GM20000 (cell line): ENCODE measurements around the gene TP53AIP1.
"Not testable (repeated sequence)": the region's sequence is repeated elsewhere in the genome, so short reads cannot be mapped to it uniquely, and the experiment has no call there.

ENCODE experiments used
- DNase-seq: peaks from one replicate; pipeline ENCODE4 v3.0.0; 2012; ENCODE audit warnings: low spot score
- CTCF ChIP-seq: IDR thresholded peaks from 2 replicates; pipeline ENCODE4 v1.5.1; 2012; ENCODE audit warnings: mild to moderate bottlenecking, control low read depth; ENCODE audit errors: extremely low read depth, missing control alignments

TP53AIP1 gene

DNA sequence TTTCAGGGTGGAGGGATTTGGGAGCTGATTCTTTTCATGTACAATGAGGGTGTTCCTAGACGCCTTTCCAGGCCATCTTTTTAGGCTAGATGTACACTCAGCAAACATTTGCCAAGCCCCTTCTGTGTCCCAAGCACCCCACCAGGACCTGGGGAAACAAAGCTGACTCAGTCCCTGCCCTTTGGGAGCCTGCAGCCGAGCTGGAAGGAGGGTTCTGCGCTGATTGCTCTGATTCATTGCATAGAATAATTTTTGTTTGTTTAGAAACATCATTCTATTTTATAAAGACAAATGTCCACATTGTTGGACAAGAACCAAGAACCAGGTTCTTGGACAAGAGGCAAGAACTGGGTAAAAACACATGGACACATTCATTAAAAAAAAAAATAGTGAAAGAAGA is 16.7 kb downstream of the TP53AIP1 start:
- DNase-seq, result no peak
- no peak for TF ChIP-seq CTCF

DNA sequence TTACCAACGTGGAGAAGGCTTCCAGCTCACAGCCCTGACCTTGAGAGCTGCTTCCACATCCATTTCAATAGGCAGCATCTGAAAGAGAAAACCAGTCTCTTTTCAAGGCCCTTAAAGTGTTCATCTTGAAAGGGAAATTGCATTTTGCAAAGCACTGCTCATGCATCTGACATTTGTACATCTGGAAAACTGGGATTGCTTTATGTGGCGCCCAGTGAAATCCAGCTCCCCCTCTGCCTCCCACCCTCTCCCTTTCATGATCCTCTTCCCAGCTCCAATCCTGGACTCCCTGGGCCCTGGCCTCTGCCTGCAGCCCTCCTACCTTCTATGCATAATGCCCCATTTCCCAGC is 17.4 kb downstream of the TP53AIP1 start:
- DNase-seq, result no peak
- TF ChIP-seq CTCF, result no peak

- TF ChIP-seq CTCF, result no peak
- no peak for DNase-seq
Observed at GRCh38 chr11:128924510-128925249, 18.0 kb downstream of the TP53AIP1 start.

DNA sequence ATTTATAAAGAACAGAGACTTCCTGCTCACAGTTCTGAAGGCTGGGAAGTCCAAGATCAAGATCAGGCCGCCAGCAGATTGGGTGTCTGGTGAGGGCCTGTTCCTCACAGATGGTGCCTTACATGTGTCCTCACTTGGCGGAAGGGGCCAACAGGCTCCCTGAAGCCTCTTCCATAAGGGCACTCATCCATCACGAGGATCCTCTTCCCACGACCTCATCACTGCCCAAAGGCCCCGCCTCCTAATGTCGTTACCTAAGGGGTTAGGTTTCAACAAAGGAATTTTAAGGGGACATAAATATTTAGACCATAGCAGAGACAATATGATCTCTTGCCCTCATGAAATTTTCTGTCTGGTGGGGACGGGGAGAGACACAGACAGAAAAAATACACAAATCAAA is 18.6 kb downstream of the TP53AIP1 start:
- DNase-seq, result no peak

GRCh38 chr11:128921793-128922192 is 20.9 kb downstream of the TP53AIP1 start:
- no peak for DNase-seq

More for the DNA sequence above, 18.6 kb downstream of the TP53AIP1 start:
- TF ChIP-seq CTCF, result no peak

GRCh38 chr11:128920666-128921065 is 22.0 kb downstream of the TP53AIP1 start:
- DNase-seq, result no peak
- no peak for TF ChIP-seq CTCF

More at GRCh38 chr11:128921793-128922192, 20.9 kb downstream of the TP53AIP1 start:
- no peak for TF ChIP-seq CTCF

DNA sequence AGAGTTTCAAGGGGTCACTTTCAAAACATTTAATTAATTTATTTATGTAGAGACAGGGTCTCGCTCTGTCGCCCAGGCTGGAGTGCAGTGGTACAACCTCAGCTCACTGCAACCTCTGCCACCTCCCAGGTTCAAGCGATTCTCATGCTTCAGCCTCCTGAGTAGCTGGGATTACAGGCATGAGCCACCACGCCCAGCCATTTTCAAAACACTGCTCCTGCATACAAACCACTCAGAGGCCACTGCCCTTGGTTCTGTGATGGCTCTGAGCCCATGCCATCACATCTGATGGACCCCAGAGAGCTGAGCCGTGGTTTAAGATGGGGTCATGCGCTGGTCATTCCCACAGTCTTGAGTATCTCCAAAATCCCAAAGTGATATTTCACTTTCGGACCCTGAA is 23.0 kb downstream of the TP53AIP1 start:
- not testable (repeated sequence) for DNase-seq

GRCh38 chr11:128919216-128919615 is 23.5 kb downstream of the TP53AIP1 start:
- no peak for DNase-seq
- TF ChIP-seq CTCF, result no peak
